Neural crest cell (in vitro differentiated cells): ENCODE data around the gene SCGB1C2. TPM values are rescaled to one million over a fixed set of nuclear protein-coding genes. Genes with fewer than 3 reads are reported as not detected.

Source experiments
- DNase-seq: peaks from one replicate; pipeline ENCODE4 v3.0.0; 2021; ENCODE audit warnings: low read depth, mixed read lengths, low spot score
- H3K27ac Mint-ChIP-seq: one replicate; pipeline ENCODE4 v1.8.0; 2021; ENCODE audit warnings: mild to moderate bottlenecking, mixed read lengths; ENCODE audit not compliant: unreplicated experiment
- H3K27me3 Mint-ChIP-seq: 2 replicates; pipeline ENCODE4 v1.8.0; 2021; ENCODE audit warnings: low read depth, mild to moderate bottlenecking, mixed read lengths
- H3K36me3 Mint-ChIP-seq: 2 replicates; pipeline ENCODE4 v1.8.0; 2021; ENCODE audit warnings: low read depth, mild to moderate bottlenecking, mixed read lengths
- H3K4me1 Mint-ChIP-seq: 2 replicates; pipeline ENCODE4 v1.8.0; 2021; ENCODE audit warnings: mixed read lengths
- H3K4me3 Mint-ChIP-seq: one replicate; pipeline ENCODE4 v1.8.0; 2021; ENCODE audit warnings: mild to moderate bottlenecking, mixed read lengths
- H3K9me3 Mint-ChIP-seq: 2 replicates; pipeline ENCODE4 v1.8.0; 2021; ENCODE audit warnings: mixed read lengths
- total RNA-seq: library from RNA; stranded (reverse); gene quantifications from 2 replicates; pipeline ENCODE4 v1.2.1, GENCODE V29; 2021
- TF ChIP-seq, protein P1 (sequence below): fragments of 200-600 bp; sonication (generic); conservative IDR thresholded peaks from 2 replicates; pipeline ENCODE4 v1.5.0; 2021; ENCODE audit warnings: antibody characterized with exemption, mild to moderate bottlenecking

SCGB1C2 gene
- total RNA-seq, 1 donor from 2014 or later: not detected

DNA sequence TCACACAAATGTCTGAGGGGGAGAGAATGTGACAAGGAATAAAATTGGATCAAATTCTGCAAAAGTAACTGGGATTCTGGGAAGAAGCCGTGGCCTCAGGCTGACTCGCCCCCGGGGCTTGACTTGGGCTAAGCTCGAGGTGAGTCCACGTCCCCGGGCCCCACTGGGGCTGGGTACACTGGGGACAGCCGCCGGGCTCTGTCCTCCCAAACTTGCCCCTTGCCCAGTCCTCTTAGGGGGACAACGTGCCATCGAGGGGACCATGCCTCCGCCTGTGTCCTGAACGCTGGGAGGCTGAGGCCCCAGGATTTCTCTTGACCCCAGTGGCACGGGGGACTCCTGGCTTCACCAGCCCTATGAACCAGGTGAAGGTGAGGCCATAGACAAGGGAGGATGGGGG is 23.0 kb downstream of the SCGB1C2 start:
- Mint-ChIP-seq H3K9me3 (no peaks in the 10 kb centered on the region), H3K4me3 (no peak overlapping the region), H3K27me3 (no peaks in the 10 kb centered on the region), H3K27ac (peak overlapping the region; percentile 78), H3K36me3 (no peaks in the 10 kb centered on the region), H3K4me1 (peaks cover 5% of the 10 kb centered on the region)
- no peak for DNase-seq
- TF ChIP-seq, protein P1, sequence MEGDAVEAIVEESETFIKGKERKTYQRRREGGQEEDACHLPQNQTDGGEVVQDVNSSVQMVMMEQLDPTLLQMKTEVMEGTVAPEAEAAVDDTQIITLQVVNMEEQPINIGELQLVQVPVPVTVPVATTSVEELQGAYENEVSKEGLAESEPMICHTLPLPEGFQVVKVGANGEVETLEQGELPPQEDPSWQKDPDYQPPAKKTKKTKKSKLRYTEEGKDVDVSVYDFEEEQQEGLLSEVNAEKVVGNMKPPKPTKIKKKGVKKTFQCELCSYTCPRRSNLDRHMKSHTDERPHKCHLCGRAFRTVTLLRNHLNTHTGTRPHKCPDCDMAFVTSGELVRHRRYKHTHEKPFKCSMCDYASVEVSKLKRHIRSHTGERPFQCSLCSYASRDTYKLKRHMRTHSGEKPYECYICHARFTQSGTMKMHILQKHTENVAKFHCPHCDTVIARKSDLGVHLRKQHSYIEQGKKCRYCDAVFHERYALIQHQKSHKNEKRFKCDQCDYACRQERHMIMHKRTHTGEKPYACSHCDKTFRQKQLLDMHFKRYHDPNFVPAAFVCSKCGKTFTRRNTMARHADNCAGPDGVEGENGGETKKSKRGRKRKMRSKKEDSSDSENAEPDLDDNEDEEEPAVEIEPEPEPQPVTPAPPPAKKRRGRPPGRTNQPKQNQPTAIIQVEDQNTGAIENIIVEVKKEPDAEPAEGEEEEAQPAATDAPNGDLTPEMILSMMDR: no peak

DNA sequence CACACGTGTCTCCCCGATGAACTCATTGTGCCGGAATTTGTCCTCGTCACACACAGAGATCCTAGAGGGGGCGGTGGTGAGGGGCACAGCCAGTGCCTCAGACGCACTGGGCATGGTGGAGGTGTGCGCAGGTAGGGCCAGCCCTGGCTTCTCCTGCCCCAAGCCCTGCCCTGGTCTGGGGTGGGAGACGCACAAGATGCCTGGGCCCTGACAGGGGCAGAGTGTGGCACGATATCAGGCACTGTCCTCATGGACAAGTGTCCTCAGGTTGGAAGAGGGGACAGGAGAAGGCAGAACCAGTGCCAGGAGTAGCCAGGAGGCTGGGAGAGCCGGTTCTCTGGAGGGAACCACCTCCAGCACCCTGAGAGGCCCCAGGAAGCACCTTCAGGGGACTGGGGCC is 24.1 kb downstream of the SCGB1C2 start:
- Mint-ChIP-seq H3K9me3 (no peaks in the 10 kb centered on the region), H3K4me1 (peaks cover 5% of the 10 kb centered on the region), H3K27ac (no peak overlapping the region), H3K27me3 (no peaks in the 10 kb centered on the region), H3K36me3 (no peaks in the 10 kb centered on the region), H3K4me3 (no peak overlapping the region)
- TF ChIP-seq, protein P1: no peak
- DNase-seq: no peak

DNA sequence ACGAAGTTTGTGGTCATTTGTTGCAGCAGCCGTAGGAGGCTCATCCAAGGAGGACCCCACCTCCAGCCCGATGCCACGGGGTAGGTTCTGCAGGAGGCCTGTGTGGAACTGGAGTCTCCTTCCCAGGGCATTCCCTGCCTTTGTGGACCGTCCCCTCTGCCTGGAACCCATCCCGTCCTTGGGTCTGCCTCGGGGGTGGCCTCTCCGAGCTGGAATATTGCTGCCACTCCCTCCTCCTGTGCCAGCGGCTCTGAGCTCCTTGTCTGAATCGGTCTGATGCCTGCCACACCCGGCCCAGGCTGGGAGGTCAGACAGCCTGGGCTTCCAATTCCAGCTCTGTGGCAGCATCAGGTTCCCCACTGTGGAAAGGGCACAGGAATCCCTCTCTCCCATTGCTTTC is 25.3 kb downstream of the SCGB1C2 start:
- H3K27me3 Mint-ChIP-seq: no peaks in the 10 kb centered on the region
- TF ChIP-seq, protein P1: no peak
- H3K27ac Mint-ChIP-seq: no peak overlapping the region
- no peaks in the 10 kb centered on the region for H3K9me3 Mint-ChIP-seq
- peaks cover 5% of the 10 kb centered on the region for H3K4me1 Mint-ChIP-seq
- DNase-seq: no peak
- no peak overlapping the region for H3K4me3 Mint-ChIP-seq
- no peaks in the 10 kb centered on the region for H3K36me3 Mint-ChIP-seq

DNA sequence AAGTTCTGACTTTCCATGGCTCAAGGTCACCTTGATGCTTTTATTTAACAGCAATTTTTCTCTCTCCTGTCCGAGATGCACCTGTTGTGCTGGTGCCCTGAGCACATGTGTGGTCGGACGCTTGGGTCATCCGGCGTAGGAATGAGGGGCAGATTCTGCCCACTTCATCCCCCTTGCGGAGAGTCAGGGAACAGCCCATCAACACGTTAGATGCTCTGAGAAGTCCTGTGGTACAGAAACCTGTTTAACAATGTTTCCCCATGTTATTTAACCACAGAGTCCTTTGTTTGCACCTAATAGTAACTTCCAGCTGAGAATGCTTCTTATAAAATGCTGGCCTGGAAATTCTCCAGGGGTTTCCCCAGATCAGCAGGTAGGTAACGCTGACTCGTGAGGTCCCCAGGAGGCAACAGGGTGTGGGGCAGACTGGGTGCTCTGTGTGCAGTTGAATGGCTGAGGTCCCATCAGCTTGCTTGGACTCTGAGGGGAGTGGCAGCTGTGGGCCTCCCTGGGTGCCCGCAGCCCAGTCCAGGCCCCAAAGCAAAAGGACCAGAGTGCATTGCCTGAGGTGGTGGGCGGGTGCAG is 26.2 kb downstream of the SCGB1C2 start:
- Mint-ChIP-seq H3K36me3 (no peaks in the 10 kb centered on the region), H3K4me1 (peaks cover 5% of the 10 kb centered on the region), H3K4me3 (no peak overlapping the region), H3K27ac (no peak overlapping the region), H3K27me3 (no peaks in the 10 kb centered on the region), H3K9me3 (no peaks in the 10 kb centered on the region)
- TF ChIP-seq, protein P1: peak; percentile 49
- no peak for DNase-seq

DNA sequence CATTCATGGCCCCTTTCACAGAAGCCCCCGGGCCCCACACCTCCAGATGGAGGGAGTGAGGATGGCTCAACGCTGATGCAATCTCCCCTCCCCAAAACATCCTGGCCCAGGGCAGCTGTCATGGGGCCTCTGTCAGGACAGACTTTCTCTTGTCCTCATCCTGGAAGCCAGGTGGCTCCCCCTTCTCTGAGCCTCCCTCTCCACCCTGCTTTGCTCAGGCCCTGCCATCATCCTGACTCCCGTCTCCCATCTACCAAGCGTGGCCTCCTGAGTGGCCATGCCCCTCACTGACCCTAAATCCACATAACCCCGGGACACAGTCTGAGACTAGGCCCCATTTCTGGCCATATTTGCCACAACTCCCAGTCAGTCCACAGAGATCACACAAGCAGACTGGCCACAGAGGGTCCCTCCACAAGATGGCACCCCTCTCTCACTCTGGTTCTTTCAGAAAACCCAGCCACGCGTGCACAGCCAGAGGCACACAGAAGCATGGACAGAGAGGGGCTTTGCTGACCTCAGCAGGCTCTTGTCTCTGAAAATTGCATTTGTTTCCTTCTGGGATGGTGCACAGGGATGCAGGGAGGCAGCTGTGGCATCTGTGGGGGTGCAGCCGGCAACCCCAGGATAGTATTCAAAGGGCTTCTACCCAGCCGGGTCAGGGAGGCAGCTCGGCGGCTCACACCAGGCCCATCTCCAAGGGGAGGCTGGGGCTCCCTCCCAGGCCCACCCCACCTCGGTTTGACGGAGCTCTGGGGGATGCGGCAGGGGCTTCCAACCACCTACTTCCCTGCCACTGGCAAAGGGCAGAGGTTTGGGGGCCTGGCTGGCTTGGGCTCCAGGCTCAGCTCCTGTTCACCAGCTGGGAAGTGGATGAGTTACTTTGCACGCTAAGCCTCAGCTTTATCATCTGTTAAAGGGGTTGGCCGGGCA is 27.2 kb downstream of the SCGB1C2 start:
- Mint-ChIP-seq H3K4me3 (no peak overlapping the region), H3K27me3 (no peaks in the 10 kb centered on the region), H3K36me3 (no peaks in the 10 kb centered on the region), H3K27ac (peak overlapping the region; percentile 90), H3K9me3 (no peaks in the 10 kb centered on the region), H3K4me1 (peaks cover 5% of the 10 kb centered on the region)
- DNase-seq: peak; percentile 51
- TF ChIP-seq, protein P1: peak; percentile 61
